Hematopoietic multipotent progenitor cell treated with erythropoietin and hydrocortisone succinate and interleukin-3 and kit ligand, for 15 days (in vitro differentiated cells): ENCODE results near the gene TF.
"Not testable (repeated sequence)": the region's sequence is repeated elsewhere in the genome, so short reads cannot be mapped to it uniquely, and the experiment has no call there.

Source experiments
- DNase-seq: peaks from one replicate; pipeline ENCODE4 v3.0.0-alpha.2; 2015; ENCODE audit warnings: low spot score

TF gene

DNA sequence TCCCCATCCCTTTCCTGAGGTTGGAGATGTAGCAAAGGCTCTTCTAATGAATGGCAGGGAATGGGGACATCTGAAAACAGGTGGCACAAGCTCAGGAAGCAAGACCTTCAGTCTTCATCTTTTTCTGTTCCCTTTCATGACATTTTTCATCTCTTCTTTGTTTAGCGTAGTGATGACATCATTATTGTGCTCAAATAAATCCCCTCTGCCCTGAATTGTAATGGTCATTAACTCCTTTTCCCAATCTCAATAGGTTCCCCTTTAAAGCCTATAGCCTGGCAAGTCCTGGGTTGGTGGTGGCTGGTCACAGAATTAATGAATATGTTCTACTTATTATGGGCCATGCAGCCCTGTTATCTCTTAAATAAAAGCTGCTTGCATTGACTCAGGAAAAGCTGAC, 21.4 kb downstream of the TF start:
- DNase-seq: no peak

DNA sequence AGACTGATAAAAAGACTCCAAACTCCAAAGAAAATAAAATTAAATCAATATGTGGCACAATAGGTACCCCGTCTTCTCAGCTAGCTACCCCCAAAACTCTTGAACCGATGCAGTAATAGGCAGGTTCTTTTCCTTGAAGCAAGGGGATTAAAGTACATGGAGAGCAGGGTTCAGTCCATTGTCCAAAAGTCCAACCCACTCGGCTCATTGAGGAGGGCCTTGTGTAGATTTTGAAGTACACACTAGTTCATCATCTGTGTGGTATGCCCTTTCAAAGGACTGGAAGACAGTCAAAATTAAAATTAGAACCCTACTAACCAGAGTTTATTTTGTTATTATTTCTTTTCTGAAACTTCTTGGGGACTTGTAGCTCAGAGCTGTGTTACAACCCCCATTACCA, 23.3 kb downstream of the TF start:
- no peak for DNase-seq

DNA sequence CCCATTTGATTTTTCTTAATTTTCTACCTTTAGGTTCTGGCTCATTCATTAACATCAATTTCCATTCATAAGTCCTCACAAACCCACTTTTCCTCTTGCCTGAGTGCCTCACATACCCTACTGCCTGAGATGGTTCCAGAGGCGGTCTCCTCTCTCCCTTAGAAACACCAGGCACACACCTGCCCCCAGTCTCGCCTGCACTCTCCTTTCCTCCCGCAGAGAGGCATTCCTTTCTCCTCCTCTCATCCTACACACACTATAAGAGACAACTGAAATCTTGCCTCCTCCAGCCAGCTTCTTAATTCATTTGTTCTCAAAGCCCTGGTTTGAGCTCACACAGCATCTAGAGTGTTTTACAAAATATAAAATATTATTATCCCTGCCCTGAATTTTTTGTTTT, 27.5 kb downstream of the TF start:
- no peak for DNase-seq

- DNase-seq: no peak
Measured at GRCh38 chr3:133775309-133775708, 29.1 kb downstream of the TF start.

DNA sequence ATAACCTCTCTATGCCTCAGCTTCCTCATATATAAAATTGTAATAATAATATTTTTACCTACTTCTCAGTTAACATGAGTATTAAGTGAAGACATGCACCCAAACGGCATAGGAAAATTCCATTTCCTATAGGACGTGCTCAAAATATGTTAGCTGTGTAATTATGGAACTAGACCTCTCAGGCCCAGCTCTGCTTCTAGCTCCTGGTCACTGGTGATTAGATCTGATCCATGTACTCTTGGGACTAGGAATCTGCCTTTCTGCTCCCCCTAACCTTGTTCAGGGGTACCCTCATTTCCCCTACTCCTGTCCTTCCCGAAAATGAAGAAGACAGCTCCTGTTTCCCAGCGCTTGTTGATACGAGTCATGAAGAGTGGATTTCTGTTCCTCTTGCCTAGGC, 29.6 kb downstream of the TF start:
- no peak for DNase-seq

DNA sequence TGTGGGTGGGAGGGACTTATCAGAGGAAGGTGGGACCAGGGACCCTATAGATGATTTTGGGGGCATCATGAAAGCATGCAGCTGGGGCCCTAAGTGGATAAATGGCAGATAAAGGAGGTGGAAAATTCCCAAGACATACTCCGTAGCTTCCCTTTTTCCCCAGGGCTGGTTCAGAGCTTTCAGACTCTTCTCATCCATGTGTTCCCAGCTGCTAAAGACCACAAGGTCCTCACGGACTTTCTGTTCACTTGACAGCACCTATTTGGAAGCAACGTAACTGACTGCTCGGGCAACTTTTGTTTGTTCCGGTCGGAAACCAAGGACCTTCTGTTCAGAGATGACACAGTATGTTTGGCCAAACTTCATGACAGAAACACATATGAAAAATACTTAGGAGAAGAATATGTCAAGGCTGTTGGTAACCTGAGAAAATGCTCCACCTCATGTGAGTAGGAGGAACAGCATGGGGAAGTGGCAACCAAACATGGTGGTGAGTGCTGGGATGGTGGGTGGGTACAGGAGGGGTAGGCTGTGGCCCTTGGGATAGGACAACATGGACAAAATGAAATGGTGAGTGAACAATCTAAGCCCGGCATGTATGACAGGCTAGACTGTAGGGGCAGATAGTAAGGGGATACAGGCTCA, 30.7 kb downstream of the TF start:
- DNase-seq: no peak

GRCh38 chr3:133777807-133778568, 31.8 kb downstream of the TF start:
- DNase-seq: no peak

- no peak for DNase-seq
Measured at GRCh38 chr3:133779626-133780203, 33.5 kb downstream of the TF start.

- not testable (repeated sequence) for DNase-seq
Measured at GRCh38 chr3:133780756-133781155, 34.6 kb downstream of the TF start.

GRCh38 chr3:133781570-133781969, 35.4 kb downstream of the TF start:
- no peak for DNase-seq

GRCh38 chr3:133782454-133782853, 36.3 kb downstream of the TF start:
- no peak for DNase-seq

DNA sequence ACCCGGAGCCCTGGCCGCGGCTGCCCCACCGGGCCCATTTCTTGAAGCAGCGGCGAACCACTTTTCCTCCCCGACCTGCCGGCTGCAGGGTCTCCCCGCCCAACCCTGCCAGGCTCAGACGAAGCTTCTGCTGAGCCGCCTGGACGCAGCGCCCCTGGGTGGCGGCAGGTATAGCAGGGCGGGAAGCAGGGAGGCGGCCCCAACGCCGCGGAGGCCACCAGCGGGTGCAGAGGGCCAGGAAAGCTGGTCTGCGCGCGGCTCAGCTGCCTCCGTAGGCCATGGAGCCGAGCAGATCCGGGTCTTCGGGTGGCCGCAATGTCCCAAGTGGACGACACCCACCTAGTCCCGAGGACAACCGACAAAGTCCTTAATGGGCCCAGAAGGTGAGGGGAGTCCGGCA, 37.6 kb downstream of the TF start:
- DNase-seq: no peak

DNA sequence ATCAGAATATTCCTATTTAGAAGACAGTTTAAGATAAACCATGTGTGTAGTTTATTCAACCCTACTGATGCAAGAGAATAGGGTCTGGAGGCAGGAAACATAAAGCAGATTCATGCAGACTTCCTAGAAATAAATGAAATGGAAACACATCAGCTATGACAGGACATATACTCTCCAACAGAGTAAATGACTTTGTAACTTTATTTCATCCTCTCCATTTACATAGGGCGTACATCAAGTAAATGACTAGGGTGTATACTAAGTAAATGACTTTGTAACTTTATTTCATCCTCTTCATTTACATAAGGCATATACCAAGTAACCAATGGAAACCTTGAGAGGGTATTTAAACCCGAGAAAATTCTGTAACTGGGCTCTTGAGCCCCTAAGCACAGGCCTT, 41.8 kb downstream of the TF start:
- DNase-seq: no peak

DNA sequence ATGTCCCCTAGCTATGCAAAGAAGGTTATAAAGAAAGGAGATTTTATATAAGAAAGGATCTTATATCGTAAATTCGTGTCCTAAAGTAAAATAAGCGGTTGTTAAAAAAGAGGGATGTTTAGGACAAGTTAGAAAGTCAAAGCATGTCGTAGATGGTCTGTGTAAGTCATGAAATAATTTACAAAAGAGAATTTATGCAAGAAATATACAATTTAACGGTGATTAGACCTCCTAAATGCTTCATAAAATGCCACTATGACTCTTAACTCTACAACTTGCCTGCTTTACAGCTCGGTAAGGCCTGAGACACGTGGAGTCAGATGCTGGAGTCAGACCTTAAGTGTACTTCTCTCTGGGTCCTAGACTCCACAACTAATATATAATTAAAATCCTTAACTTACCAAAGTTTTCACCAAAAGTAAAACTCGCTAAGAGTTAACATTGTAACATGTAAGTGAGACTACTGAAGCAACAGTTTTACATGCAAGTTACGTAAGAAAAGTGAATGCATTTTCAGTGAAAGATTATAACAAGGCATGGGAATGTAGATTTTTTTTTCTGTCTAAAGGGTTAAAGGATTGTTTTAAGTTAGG, 46.1 kb downstream of the TF start:
- no peak for DNase-seq

- DNase-seq: no peak
Measured at GRCh38 chr3:133797396-133798105, 51.4 kb downstream of the TF start.

DNA sequence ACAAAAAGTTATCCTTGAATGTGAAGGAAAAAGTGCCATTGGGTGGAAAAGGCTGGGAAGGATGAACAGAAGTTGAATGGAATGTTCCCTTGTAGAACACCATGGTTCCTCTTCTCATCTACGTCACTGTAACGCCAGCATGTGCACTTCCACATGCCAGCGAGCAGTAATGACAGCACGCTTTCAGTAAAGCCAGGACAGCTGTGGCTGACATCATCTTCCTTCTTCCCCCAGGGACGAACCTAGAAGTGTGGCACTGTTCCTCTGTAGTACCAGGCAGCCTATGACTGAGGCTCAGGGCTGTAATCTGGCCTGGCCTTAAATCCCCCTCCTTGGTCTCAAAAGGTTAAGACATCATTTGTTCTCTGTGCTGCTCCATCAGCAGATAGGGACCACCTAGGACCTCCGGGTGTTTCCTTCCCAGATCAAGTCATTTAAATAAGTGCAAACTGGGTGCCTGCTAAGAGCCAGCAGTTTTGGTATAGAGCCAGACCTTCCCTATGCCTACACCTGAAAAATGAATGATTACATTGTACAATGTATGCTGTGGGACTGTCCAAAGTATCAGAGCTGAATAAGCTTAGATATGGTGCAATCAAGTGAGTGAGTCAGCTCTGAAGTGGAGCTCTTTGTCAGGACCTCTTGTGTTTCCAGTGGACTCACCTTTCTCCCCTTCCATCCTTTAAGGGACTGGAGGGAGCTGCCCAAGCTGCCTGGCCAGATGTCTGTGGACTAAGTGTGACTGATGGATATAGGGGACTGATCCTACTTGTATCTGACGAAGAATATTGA, 53.8 kb downstream of the TF start:
- no peak for DNase-seq

DNA sequence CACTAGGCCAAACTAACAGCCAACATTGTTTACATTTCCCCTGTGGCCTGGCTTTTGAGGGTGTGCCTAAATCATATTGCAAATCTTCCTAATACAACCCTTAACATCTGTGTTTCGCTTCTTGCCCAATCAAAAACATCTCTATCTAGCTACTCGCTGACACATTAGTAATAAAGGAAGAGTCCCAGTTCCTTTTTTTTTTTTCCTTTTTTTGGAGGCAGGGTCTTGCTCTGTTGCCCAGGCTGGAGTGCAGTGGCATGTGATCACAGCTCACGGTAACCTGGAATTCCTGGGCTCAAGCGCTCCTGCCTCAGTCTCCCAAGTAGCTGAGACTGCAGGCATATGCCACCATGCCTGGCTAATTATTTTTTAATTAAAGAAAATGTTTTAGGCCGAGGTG, 57.3 kb downstream of the TF start:
- DNase-seq: no peak

GRCh38 chr3:133804896-133805295, 58.7 kb downstream of the TF start:
- DNase-seq: no peak

- DNase-seq: no peak
Measured at GRCh38 chr3:133805384-133805701, 59.1 kb downstream of the TF start.

GRCh38 chr3:133805702-133806475, 59.7 kb downstream of the TF start, which contains the start of gene SRPRB:
TSS of gene SRPRB (plus strand) at chr3:133805815. CDS start at chr3:133805849, 34 bp downstream.
- DNase-seq: peak; percentile 92

DNA sequence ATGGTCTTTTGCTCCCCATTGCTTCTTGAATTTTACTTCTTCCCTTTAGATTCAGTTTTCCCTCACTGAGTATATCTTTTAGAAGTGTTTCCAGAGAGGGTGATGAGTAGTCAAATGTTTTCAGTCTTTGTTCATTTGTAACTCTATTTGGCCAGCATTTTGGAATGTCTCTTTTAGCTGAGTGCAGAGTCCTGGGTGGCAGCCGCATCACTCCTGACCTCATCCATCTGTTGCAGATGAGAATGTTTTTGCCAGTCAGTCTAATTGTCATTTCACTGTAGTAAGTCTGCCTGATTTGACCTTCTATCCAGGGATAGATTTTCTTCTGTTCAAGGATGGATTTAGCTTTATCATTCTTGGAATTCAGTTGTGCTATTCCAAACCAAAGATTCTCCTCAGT, 66.7 kb downstream of the TF start:
- no peak for DNase-seq
